CD8-positive, alpha-beta memory T cell (primary cell): ENCODE measurements around the gene CELF2. TPM values are rescaled to one million over a fixed set of nuclear protein-coding genes. Genes with fewer than 3 reads are reported as not detected.

Experiments used
- CTCF ChIA-PET: fragments of 350-600 bp; sonication (Branson Sonifier 250); formaldehyde crosslinking; loops from one replicate; lab custom pipeline; 2021; ENCODE audit warnings: antibody characterized with exemption; lab: Charles Lee
- POLR2A ChIA-PET: fragments of 350-600 bp; sonication (Branson Sonifier 250); formaldehyde crosslinking; loops from one replicate; lab custom pipeline; 2021; ENCODE audit warnings: antibody characterized with exemption; lab: Charles Lee
- DNase-seq, 5 donors: peaks; one replicate each; pipeline versions ENCODE4 v3.0.0 to v3.0.0-alpha.2; 2020 to 2022; ENCODE audit warnings: mixed read lengths in 1 of 5
- H3K27ac ChIP-seq: one replicate; pipeline ENCODE4 v1.7.0; 2013; ENCODE audit warnings: low read depth, mild to moderate bottlenecking, low read length, moderate library complexity
- H3K27me3 ChIP-seq: 2 replicates; pipeline ENCODE4 v1.7.0; 2013; ENCODE audit warnings: low read length, mild to moderate bottlenecking; ENCODE audit not compliant: insufficient read depth, poor library complexity, severe bottlenecking
- H3K36me3 ChIP-seq: 2 replicates; pipeline ENCODE4 v1.7.0; 2013; ENCODE audit warnings: mild to moderate bottlenecking, low read length, moderate library complexity; ENCODE audit not compliant: insufficient read depth
- H3K4me1 ChIP-seq: 2 replicates; pipeline ENCODE4 v1.7.0; 2013; ENCODE audit warnings: mild to moderate bottlenecking, low read length, moderate library complexity; ENCODE audit not compliant: insufficient read depth
- H3K4me3 ChIP-seq: 2 replicates; pipeline ENCODE4 v1.7.0; 2013; ENCODE audit warnings: mild to moderate bottlenecking, low read length
- H3K9me3 ChIP-seq: 2 replicates; pipeline ENCODE4 v1.7.0; 2013; ENCODE audit warnings: mild to moderate bottlenecking, low read length
- H3K27ac Mint-ChIP-seq, 8 donors: one replicate each; pipeline ENCODE4 v1.8.0; 2020 to 2021; ENCODE audit warnings: mixed read lengths in 8 of 8, mild to moderate bottlenecking in 6 of 8, inconsistent platforms in 3 of 8, moderate library complexity in 3 of 8
- H3K27me3 Mint-ChIP-seq, 2 donors: one replicate each; pipeline ENCODE4 v1.8.0; 2020 to 2021; ENCODE audit warnings: mixed read lengths in 2 of 2, mild to moderate bottlenecking in 1 of 2, moderate library complexity in 1 of 2
- H3K36me3 Mint-ChIP-seq, 3 donors: one replicate each; pipeline ENCODE4 v1.8.0; 2020 to 2021; ENCODE audit warnings: mixed read lengths in 3 of 3, inconsistent platforms in 1 of 3, mild to moderate bottlenecking in 1 of 3
- H3K4me1 Mint-ChIP-seq, 3 donors: one replicate each; pipeline ENCODE4 v1.8.0; 2020 to 2021; ENCODE audit warnings: mixed read lengths in 3 of 3, inconsistent platforms in 1 of 3, mild to moderate bottlenecking in 1 of 3
- H3K4me3 Mint-ChIP-seq, 7 donors: one replicate each; pipeline ENCODE4 v1.8.0; 2020 to 2021; ENCODE audit warnings: mixed read lengths in 7 of 7, mild to moderate bottlenecking in 6 of 7, moderate library complexity in 4 of 7, inconsistent platforms in 2 of 7
- H3K9me3 Mint-ChIP-seq, 5 donors: one replicate each; pipeline ENCODE4 v1.8.0; 2020 to 2022; ENCODE audit warnings: mixed read lengths in 5 of 5, mild to moderate bottlenecking in 3 of 5, moderate library complexity in 2 of 5, inconsistent platforms in 1 of 5
- polyA plus RNA-seq: library from polyadenylated mRNA; unstranded; fragments of 300-500 nt; fragmentation: Illumina TruSeq; gene quantifications from one replicate; pipeline ENCODE4 v1.2.3, GENCODE V29; 2021
- total RNA-seq, 2 experiments: library from RNA; stranded (reverse); gene quantifications; one replicate each; pipeline ENCODE4 v1.2.3, GENCODE V29; 2021

The CELF2 gene
- total and polyA plus RNA-seq, 3 experiments from 2014 or later, result 154 to 166 (median 155) TPM

- Mint-ChIP-seq H3K4me1 (peaks cover 25 to 35% (median 34%) of the 10 kb centered on the region in 3 donors), H3K27ac (peak overlapping the region in 7 of 8 donors; percentile 27 to 92 (median 57)), H3K4me3 (peak overlapping the region in 1 of 7 donors; percentile 56), H3K36me3 (peaks cover 0 to 97% (median 30%) of the 10 kb centered on the region in 3 donors), H3K9me3 (peaks cover 0 to 2% (median 0%) of the 10 kb centered on the region in 5 donors), H3K27me3 (no peaks in the 10 kb centered on the region)
- Histone ChIP-seq H3K27me3 (no peaks in the 10 kb centered on the region), H3K4me1 (peaks cover 7% of the 10 kb centered on the region), H3K27ac (no peak overlapping the region), H3K36me3 (peaks cover 84% of the 10 kb centered on the region), H3K9me3 (no peaks in the 10 kb centered on the region), H3K4me3 (no peak overlapping the region)
- no peak for DNase-seq
- POLR2A ChIA-PET, result no interaction called here
- CTCF ChIA-PET, result no interaction called here
Observed at GRCh38 chr10:11324761-11325321, 307.2 kb downstream of the CELF2 start.

GRCh38 chr10:11325817-11326216, 308.1 kb downstream of the CELF2 start:
- Histone ChIP-seq H3K36me3 (peaks cover 88% of the 10 kb centered on the region), H3K4me1 (peaks cover 6% of the 10 kb centered on the region), H3K4me3 (no peak overlapping the region), H3K27ac (no peak overlapping the region), H3K9me3 (no peaks in the 10 kb centered on the region), H3K27me3 (no peaks in the 10 kb centered on the region)
- ChIA-PET POLR2A (interaction anchor here (0.5 kb wide), 1 partner anchor 158 kb away, joined by 3 read pairs; no protein-coding TSS in a partner anchor), CTCF (no interaction called here)
- Mint-ChIP-seq H3K4me3 (no peak overlapping the region), H3K4me1 (peaks cover 22 to 34% (median 31%) of the 10 kb centered on the region in 3 donors), H3K9me3 (peaks cover 0 to 2% (median 0%) of the 10 kb centered on the region in 5 donors), H3K36me3 (peaks cover 0 to 96% (median 31%) of the 10 kb centered on the region in 3 donors), H3K27me3 (no peaks in the 10 kb centered on the region), H3K27ac (peak overlapping the region in 5 of 8 donors; percentile 23 to 92 (median 44))
- DNase-seq, result no peak

DNA sequence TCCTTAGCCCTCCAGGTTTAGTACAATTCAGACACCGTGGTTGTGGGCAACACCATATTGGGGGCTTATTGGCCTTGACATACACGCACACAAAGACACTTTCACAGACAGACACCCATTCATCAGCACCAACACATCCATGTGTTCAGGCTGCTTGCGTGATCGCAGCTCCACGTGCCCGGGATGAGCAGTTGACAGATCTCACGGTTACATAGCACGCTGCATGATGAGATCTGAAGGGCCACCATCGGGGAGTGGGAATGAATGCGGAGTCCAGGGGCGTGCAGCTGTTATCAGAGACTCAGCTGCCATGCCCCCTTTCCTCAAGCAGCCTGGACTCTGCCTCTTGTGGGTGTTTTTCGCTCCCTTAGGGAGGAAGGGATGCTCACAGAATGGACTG, 308.6 kb downstream of the CELF2 start:
- Mint-ChIP-seq H3K9me3 (peaks cover 0 to 2% (median 0%) of the 10 kb centered on the region in 5 donors), H3K4me1 (peaks cover 18 to 29% (median 27%) of the 10 kb centered on the region in 3 donors), H3K4me3 (no peak overlapping the region), H3K27me3 (no peaks in the 10 kb centered on the region), H3K27ac (peak overlapping the region in 5 of 8 donors; percentile 23 to 92 (median 62)), H3K36me3 (peaks cover 0 to 95% (median 31%) of the 10 kb centered on the region in 3 donors)
- Histone ChIP-seq H3K4me1 (peaks cover 6% of the 10 kb centered on the region), H3K36me3 (peaks cover 84% of the 10 kb centered on the region), H3K4me3 (no peak overlapping the region), H3K9me3 (no peaks in the 10 kb centered on the region), H3K27me3 (no peaks in the 10 kb centered on the region), H3K27ac (no peak overlapping the region)
- CTCF ChIA-PET, result no interaction called here
- POLR2A ChIA-PET, result interaction anchor here (0.5 kb wide), 1 partner anchor 159 kb away, joined by 3 read pairs; no protein-coding TSS in a partner anchor
- DNase-seq, result no peak

GRCh38 chr10:11326913-11327616, 309.4 kb downstream of the CELF2 start:
- peaks cover 0 to 95% (median 29%) of the 10 kb centered on the region in 3 donors for H3K36me3 Mint-ChIP-seq
- Histone ChIP-seq H3K4me1 (peaks cover 6% of the 10 kb centered on the region), H3K27me3 (no peaks in the 10 kb centered on the region), H3K27ac (no peak overlapping the region), H3K36me3 (peaks cover 84% of the 10 kb centered on the region), H3K4me3 (no peak overlapping the region), H3K9me3 (no peaks in the 10 kb centered on the region)
- peaks cover 0 to 2% (median 0%) of the 10 kb centered on the region in 5 donors for H3K9me3 Mint-ChIP-seq
- POLR2A ChIA-PET, result no interaction called here
- CTCF ChIA-PET, result interaction anchor here (1.4 kb wide), 1 partner anchor 8 kb away, joined by 3 read pairs; no protein-coding TSS in a partner anchor
- DNase-seq, result no peak
- H3K27ac Mint-ChIP-seq, result peak overlapping the region; percentile 18 to 92 (median 66)
- peak overlapping the region in 1 of 7 donors; percentile 58 for H3K4me3 Mint-ChIP-seq
- H3K4me1 Mint-ChIP-seq, result peaks cover 15 to 23% (median 21%) of the 10 kb centered on the region in 3 donors
- H3K27me3 Mint-ChIP-seq, result no peaks in the 10 kb centered on the region

GRCh38 chr10:11328264-11329061, 310.8 kb downstream of the CELF2 start:
- H3K4me1 Mint-ChIP-seq, result peaks cover 20 to 30% (median 26%) of the 10 kb centered on the region in 3 donors
- peaks cover 6% of the 10 kb centered on the region for H3K4me1 ChIP-seq
- no peaks in the 10 kb centered on the region for H3K27me3 Mint-ChIP-seq
- H3K27ac ChIP-seq, result no peak overlapping the region
- H3K4me3 ChIP-seq, result no peak overlapping the region
- H3K36me3 Mint-ChIP-seq, result peaks cover 0 to 95% (median 30%) of the 10 kb centered on the region in 3 donors
- H3K27ac Mint-ChIP-seq, result peak overlapping the region; percentile 23 to 92 (median 58)
- H3K9me3 ChIP-seq, result no peaks in the 10 kb centered on the region
- CTCF ChIA-PET, result interaction anchor here (1.4 kb wide), 2 partner anchors 9 kb away, joined by 3 to 6 read pairs; no protein-coding TSS in a partner anchor
- peaks cover 0 to under 1% (median 0%) of the 10 kb centered on the region in 5 donors for H3K9me3 Mint-ChIP-seq
- peak overlapping the region in 2 of 7 donors; percentile 44 to 51 for H3K4me3 Mint-ChIP-seq
- no peak for DNase-seq
- peaks cover 84% of the 10 kb centered on the region for H3K36me3 ChIP-seq
- POLR2A ChIA-PET, result no interaction called here
- no peaks in the 10 kb centered on the region for H3K27me3 ChIP-seq

GRCh38 chr10:11329062-11329673, 311.5 kb downstream of the CELF2 start:
- Mint-ChIP-seq H3K27ac (peak overlapping the region in 7 of 8 donors; percentile 23 to 92 (median 53)), H3K27me3 (no peaks in the 10 kb centered on the region), H3K4me3 (peak overlapping the region in 1 of 7 donors; percentile 44), H3K36me3 (peaks cover 0 to 95% (median 29%) of the 10 kb centered on the region in 3 donors), H3K4me1 (peaks cover 21 to 31% (median 26%) of the 10 kb centered on the region in 3 donors), H3K9me3 (no peaks in the 10 kb centered on the region)
- no peaks in the 10 kb centered on the region for H3K9me3 ChIP-seq
- H3K36me3 ChIP-seq, result peaks cover 78% of the 10 kb centered on the region
- no peak for DNase-seq
- H3K4me3 ChIP-seq, result no peak overlapping the region
- H3K27me3 ChIP-seq, result no peaks in the 10 kb centered on the region
- CTCF ChIA-PET, result interaction anchor here (1.4 kb wide), 1 partner anchor 9 kb away, joined by 6 read pairs; no protein-coding TSS in a partner anchor
- peaks cover 6% of the 10 kb centered on the region for H3K4me1 ChIP-seq
- no peak overlapping the region for H3K27ac ChIP-seq
- POLR2A ChIA-PET, result no interaction called here

DNA sequence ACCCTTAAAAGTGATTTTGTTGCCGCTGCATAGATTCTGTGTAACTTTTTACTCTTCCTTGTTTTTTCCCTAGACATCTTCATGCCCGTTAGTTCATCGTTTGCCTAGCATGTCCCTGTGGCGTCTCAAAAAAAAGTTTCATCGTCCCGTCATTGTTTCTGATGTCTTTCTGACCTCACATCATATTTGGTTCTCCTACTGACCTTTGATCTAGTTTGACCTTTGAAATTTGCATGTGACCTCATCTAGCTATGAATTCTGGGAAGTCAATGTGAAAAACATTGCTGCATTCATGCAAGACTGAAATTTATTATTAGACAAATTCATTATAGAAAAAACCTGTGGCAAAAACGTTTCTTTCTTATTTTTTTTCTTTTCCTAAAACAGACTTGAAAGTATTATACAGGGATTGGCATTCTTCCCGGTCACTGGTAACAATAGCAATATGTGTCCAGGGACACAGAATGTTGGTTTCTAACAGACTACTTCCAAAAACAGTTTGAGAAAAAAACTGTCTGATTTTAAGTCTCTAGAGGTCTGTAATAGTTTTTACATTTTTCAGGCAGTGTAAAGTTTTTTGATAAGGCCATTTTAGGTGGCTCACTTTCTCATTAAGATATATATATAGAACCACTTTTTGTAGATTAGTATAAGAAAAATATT, 312.8 kb downstream of the CELF2 start:
- no peak overlapping the region for H3K4me3 Mint-ChIP-seq
- Histone ChIP-seq H3K4me1 (peaks cover 6% of the 10 kb centered on the region), H3K9me3 (no peaks in the 10 kb centered on the region), H3K27ac (no peak overlapping the region), H3K4me3 (no peak overlapping the region), H3K36me3 (peaks cover 69% of the 10 kb centered on the region), H3K27me3 (no peaks in the 10 kb centered on the region)
- peaks cover 0 to 2% of the 10 kb centered on the region in 2 donors for H3K27me3 Mint-ChIP-seq
- H3K27ac Mint-ChIP-seq, result peak overlapping the region in 4 of 8 donors; percentile 2 to 92 (median 17)
- peaks cover 0 to 95% (median 30%) of the 10 kb centered on the region in 3 donors for H3K36me3 Mint-ChIP-seq
- DNase-seq, result no peak
- ChIA-PET POLR2A (no interaction called here), CTCF (no interaction called here)
- peaks cover 22 to 42% (median 30%) of the 10 kb centered on the region in 3 donors for H3K4me1 Mint-ChIP-seq
- H3K9me3 Mint-ChIP-seq, result no peaks in the 10 kb centered on the region
